KMS-11 (cell line): ENCODE results near the gene TEX48.

ENCODE experiments used
- H2AFZ ChIP-seq: fragments of 200-600 bp; sonication (generic); 2 replicates; pipeline ENCODE4 v1.6.1; 2016; ENCODE audit warnings: antibody characterized with exemption, mixed run types, low read depth
- H3K27ac ChIP-seq: fragments of 200-600 bp; sonication (generic); 2 replicates; pipeline ENCODE4 v1.6.1; 2016; ENCODE audit warnings: mild to moderate bottlenecking, mixed run types
- H3K27me3 ChIP-seq: fragments of 200-600 bp; sonication (generic); 2 replicates; pipeline ENCODE4 v1.6.1; 2017; ENCODE audit warnings: mild to moderate bottlenecking, low read depth, mixed run types, moderate library complexity; ENCODE audit not compliant: insufficient read depth
- H3K36me3 ChIP-seq: fragments of 200-600 bp; sonication (generic); 2 replicates; pipeline ENCODE4 v1.6.1; 2017; ENCODE audit warnings: mild to moderate bottlenecking, mixed run types; ENCODE audit not compliant: insufficient read depth
- H3K4me1 ChIP-seq: fragments of 200-600 bp; sonication (generic); 2 replicates; pipeline ENCODE4 v1.6.1; 2016; ENCODE audit warnings: mild to moderate bottlenecking, low read depth, mixed run types; ENCODE audit not compliant: poor library complexity, severe bottlenecking
- H3K4me2 ChIP-seq: fragments of 200-600 bp; sonication (generic); 2 replicates; pipeline ENCODE4 v1.7.0; 2016; ENCODE audit warnings: mild to moderate bottlenecking, mixed run types
- H3K4me3 ChIP-seq: fragments of 200-600 bp; sonication (generic); IDR thresholded peaks from 2 replicates; pipeline ENCODE4 v1.6.1; 2017; ENCODE audit warnings: low read depth, low read length, mixed read lengths; ENCODE audit not compliant: insufficient read depth
- H3K79me2 ChIP-seq: fragments of 200-600 bp; sonication (generic); 2 replicates; pipeline ENCODE4 v1.6.1; 2016; ENCODE audit warnings: low read depth, mixed run types; ENCODE audit not compliant: insufficient read depth
- H3K9ac ChIP-seq: fragments of 200-600 bp; sonication (generic); 2 replicates; pipeline ENCODE4 v1.6.1; 2016; ENCODE audit warnings: mild to moderate bottlenecking, mixed run types
- H4K20me1 ChIP-seq: fragments of 200-600 bp; sonication (generic); 2 replicates; pipeline ENCODE4 v1.6.1; 2016; ENCODE audit warnings: mild to moderate bottlenecking, mixed run types; ENCODE audit not compliant: insufficient read depth
- CTCF ChIP-seq: fragments of 200-600 bp; sonication (generic); conservative IDR thresholded peaks from 2 replicates; pipeline ENCODE4 v1.6.1; 2017; ENCODE audit warnings: low read depth, mild to moderate bottlenecking, antibody characterized with exemption, low read length, moderate library complexity, mixed read lengths

TEX48 gene

GRCh38 chr9:114721491-114722079 is 39.6 kb upstream of the TEX48 start:
- H3K4me2 ChIP-seq, result no peak overlapping the region

GRCh38 chr9:114720086-114720676 is 38.2 kb upstream of the TEX48 start:
- no peaks in the 10 kb centered on the region for H3K36me3 ChIP-seq
- no peak overlapping the region for H2AFZ ChIP-seq
- H3K27me3 ChIP-seq, result no peaks in the 10 kb centered on the region
- H4K20me1 ChIP-seq, result no peaks in the 10 kb centered on the region
- H3K79me2 ChIP-seq, result no peaks in the 10 kb centered on the region
- no peaks in the 10 kb centered on the region for H3K4me1 ChIP-seq
- H3K9ac ChIP-seq, result no peak overlapping the region
- H3K27ac ChIP-seq, result no peak overlapping the region
- H3K4me2 ChIP-seq, result no peak overlapping the region
- TF ChIP-seq CTCF, result no peak
- no peak overlapping the region for H3K4me3 ChIP-seq

More at GRCh38 chr9:114721491-114722079, 39.6 kb upstream of the TEX48 start:
- Histone ChIP-seq H3K4me1 (no peaks in the 10 kb centered on the region), H3K36me3 (no peaks in the 10 kb centered on the region), H3K9ac (no peak overlapping the region), H3K27ac (no peak overlapping the region), H3K79me2 (no peaks in the 10 kb centered on the region), H2AFZ (no peak overlapping the region), H3K4me3 (no peak overlapping the region), H4K20me1 (no peaks in the 10 kb centered on the region), H3K27me3 (no peaks in the 10 kb centered on the region)
- no peak for TF ChIP-seq CTCF

GRCh38 chr9:114719290-114719689 is 37.3 kb upstream of the TEX48 start:
- Histone ChIP-seq H4K20me1 (no peaks in the 10 kb centered on the region), H3K9ac (no peak overlapping the region), H3K36me3 (no peaks in the 10 kb centered on the region), H3K27ac (no peak overlapping the region), H3K4me3 (no peak overlapping the region), H2AFZ (no peak overlapping the region), H3K79me2 (no peaks in the 10 kb centered on the region), H3K4me2 (no peak overlapping the region), H3K4me1 (no peaks in the 10 kb centered on the region), H3K27me3 (no peaks in the 10 kb centered on the region)
- TF ChIP-seq CTCF, result no peak

GRCh38 chr9:114718801-114719221 is 36.8 kb upstream of the TEX48 start:
- Histone ChIP-seq H3K4me1 (no peaks in the 10 kb centered on the region), H3K4me3 (no peak overlapping the region), H4K20me1 (no peaks in the 10 kb centered on the region), H3K4me2 (no peak overlapping the region), H3K36me3 (no peaks in the 10 kb centered on the region), H3K79me2 (no peaks in the 10 kb centered on the region), H3K9ac (no peak overlapping the region), H3K27me3 (no peaks in the 10 kb centered on the region), H2AFZ (no peak overlapping the region), H3K27ac (no peak overlapping the region)
- TF ChIP-seq CTCF, result no peak
